ENCODE data around the gene HDGFL2.

DNA sequence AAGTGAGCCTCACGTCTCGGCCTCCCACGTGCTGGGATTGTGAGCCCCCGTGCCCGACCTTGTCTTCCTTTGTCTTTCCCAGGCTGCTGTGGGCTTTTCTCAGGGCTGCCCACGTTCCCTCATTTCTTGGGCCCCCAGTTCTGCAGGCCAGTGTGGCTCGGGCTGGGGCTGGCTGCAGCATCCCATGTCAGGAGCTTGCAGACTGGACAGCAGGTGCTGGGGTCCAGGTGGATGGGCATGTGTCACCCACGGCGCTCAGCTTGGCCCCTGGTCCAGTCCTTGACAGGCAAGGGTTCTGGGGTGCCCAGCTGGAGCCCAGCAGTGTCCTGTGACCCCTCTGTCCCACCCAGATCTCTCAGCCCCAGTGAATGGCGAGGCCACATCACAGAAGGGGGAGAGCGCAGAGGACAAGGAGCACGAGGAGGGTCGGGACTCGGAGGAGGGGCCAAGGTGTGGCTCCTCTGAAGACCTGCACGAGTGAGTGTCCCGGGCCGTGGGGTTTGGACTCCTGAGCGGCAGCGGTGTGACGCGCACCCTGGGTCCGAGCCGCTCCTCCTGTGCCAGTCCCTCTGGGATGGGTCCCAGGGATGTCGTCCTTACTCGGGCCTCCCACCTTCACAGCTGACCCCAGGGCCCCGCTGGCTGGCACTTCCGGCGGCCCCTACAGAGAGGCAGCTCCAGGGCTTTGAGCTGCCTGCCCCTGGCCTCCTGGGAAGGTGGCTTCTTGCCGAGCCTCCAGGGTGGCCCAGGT is 28.9 kb downstream of the HDGFL2 start:
- TF ChIP-seq, protein P1, sequence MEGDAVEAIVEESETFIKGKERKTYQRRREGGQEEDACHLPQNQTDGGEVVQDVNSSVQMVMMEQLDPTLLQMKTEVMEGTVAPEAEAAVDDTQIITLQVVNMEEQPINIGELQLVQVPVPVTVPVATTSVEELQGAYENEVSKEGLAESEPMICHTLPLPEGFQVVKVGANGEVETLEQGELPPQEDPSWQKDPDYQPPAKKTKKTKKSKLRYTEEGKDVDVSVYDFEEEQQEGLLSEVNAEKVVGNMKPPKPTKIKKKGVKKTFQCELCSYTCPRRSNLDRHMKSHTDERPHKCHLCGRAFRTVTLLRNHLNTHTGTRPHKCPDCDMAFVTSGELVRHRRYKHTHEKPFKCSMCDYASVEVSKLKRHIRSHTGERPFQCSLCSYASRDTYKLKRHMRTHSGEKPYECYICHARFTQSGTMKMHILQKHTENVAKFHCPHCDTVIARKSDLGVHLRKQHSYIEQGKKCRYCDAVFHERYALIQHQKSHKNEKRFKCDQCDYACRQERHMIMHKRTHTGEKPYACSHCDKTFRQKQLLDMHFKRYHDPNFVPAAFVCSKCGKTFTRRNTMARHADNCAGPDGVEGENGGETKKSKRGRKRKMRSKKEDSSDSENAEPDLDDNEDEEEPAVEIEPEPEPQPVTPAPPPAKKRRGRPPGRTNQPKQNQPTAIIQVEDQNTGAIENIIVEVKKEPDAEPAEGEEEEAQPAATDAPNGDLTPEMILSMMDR (IDR thresholded peaks at IDR 0.05; ENCODE audit: low read depth, low read length, poor library complexity, severe bottlenecking) = no peak
- no peak for TF ChIP-seq EZH2phosphoT487 (IDR thresholded peaks at IDR 0.05; ENCODE audit: borderline replicate concordance, low read length)

Data from DOHH2 (cell line).